Muscle of leg (tissue), 11 donors: ENCODE measurements around the gene CAMTA1. TPM values are rescaled to one million over a fixed set of nuclear protein-coding genes. Genes with fewer than 3 reads are reported as not detected.
A peak's percentile ranks its signal among the peaks of the same experiment; 100 is the strongest.

Experiments
- DNase-seq: peaks from one replicate; pipeline ENCODE4 v3.0.0; 2013
- H3K27ac ChIP-seq: one replicate; pipeline ENCODE4 v1.5.1; 2013; ENCODE audit warnings: mild to moderate bottlenecking, low read length, control low read depth
- H3K27me3 ChIP-seq: one replicate; pipeline ENCODE4 v1.6.1; 2013; ENCODE audit warnings: low read length; ENCODE audit not compliant: control insufficient read depth, insufficient read depth
- H3K36me3 ChIP-seq: one replicate; pipeline ENCODE4 v1.6.1; 2013; ENCODE audit warnings: low read length; ENCODE audit not compliant: control insufficient read depth, insufficient read depth
- H3K4me1 ChIP-seq: one replicate; pipeline ENCODE4 v1.6.1; 2013; ENCODE audit warnings: low read length; ENCODE audit not compliant: control insufficient read depth, insufficient read depth
- H3K4me3 ChIP-seq: one replicate; pipeline ENCODE4 v1.5.1; 2013; ENCODE audit warnings: low read length, control low read depth
- H3K9me3 ChIP-seq: replicated peaks from 2 replicates; pipeline ENCODE4 v1.6.1; 2013; ENCODE audit warnings: low read depth, low read length; ENCODE audit not compliant: control insufficient read depth
- WGBS: methylation state at CpG from one replicate; pipeline ENCODE4 v1.1.5; 2013; ENCODE audit warnings: missing lambda C conversion rate; ENCODE audit not compliant: insufficient coverage; 5-methylcytosine and 5-hydroxymethylcytosine counted together
- polyA plus RNA-seq, 8 donors: library from polyadenylated mRNA; unstranded; fragments of 120-200 nt; gene quantifications; one replicate each; pipeline versions ENCODE4 v1.2.1 to v1.2.3, GENCODE V29; 2013; ENCODE audit warnings: inconsistent platforms in 1 of 8, low replicate concordance in 1 of 8; ENCODE audit not compliant: insufficient read length in 8 of 8, insufficient read depth in 1 of 8
- total RNA-seq: library from RNA; stranded (reverse); fragments of 120-200 nt; gene quantifications from one replicate; pipeline ENCODE4 v1.2.4, GENCODE V29; 2013

CAMTA1 gene
- total and polyA plus RNA-seq, 9 donors = 36.4 to 56.4 (median 47.7) TPM

GRCh38 chr1:6857831-6858230 is 72.6 kb downstream of the CAMTA1 start:
- WGBS = no CpG with 5 or more reads among the region's 2 CpGs
- no peaks in the 10 kb centered on the region for H3K27me3 ChIP-seq
- H3K36me3 ChIP-seq = peaks cover 1% of the 10 kb centered on the region
- no peaks in the 10 kb centered on the region for H3K4me1 ChIP-seq
- no peak for DNase-seq
- no peak overlapping the region for H3K27ac ChIP-seq
- no peak overlapping the region for H3K4me3 ChIP-seq
- H3K9me3 ChIP-seq = no peaks in the 10 kb centered on the region

GRCh38 chr1:6858596-6858995 is 73.3 kb downstream of the CAMTA1 start:
- no peak overlapping the region for H3K4me3 ChIP-seq
- H3K4me1 ChIP-seq = no peaks in the 10 kb centered on the region
- H3K9me3 ChIP-seq = no peaks in the 10 kb centered on the region
- no peaks in the 10 kb centered on the region for H3K36me3 ChIP-seq
- H3K27me3 ChIP-seq = no peaks in the 10 kb centered on the region
- 100% methylated on average over 1 of the region's 3 CpGs for WGBS
- DNase-seq = no peak
- H3K27ac ChIP-seq = no peak overlapping the region

- H3K4me3 ChIP-seq = no peak overlapping the region
- peak; percentile 40 for DNase-seq
- no peaks in the 10 kb centered on the region for H3K27me3 ChIP-seq
- no peaks in the 10 kb centered on the region for H3K36me3 ChIP-seq
- no peaks in the 10 kb centered on the region for H3K9me3 ChIP-seq
- no peaks in the 10 kb centered on the region for H3K4me1 ChIP-seq
- 80% methylated on average over 1 of the region's 7 CpGs for WGBS
- H3K27ac ChIP-seq = no peak overlapping the region
Measured at GRCh38 chr1:6859415-6860343, 74.4 kb downstream of the CAMTA1 start.

- H3K4me3 ChIP-seq = no peak overlapping the region
- no peak overlapping the region for H3K27ac ChIP-seq
- no peaks in the 10 kb centered on the region for H3K9me3 ChIP-seq
- no CpG with 5 or more reads among the region's 6 CpGs for WGBS
- H3K4me1 ChIP-seq = no peaks in the 10 kb centered on the region
- H3K36me3 ChIP-seq = no peaks in the 10 kb centered on the region
- H3K27me3 ChIP-seq = no peaks in the 10 kb centered on the region
- no peak for DNase-seq
Measured at GRCh38 chr1:6860401-6860800, 75.1 kb downstream of the CAMTA1 start.

- Histone ChIP-seq H3K27ac (no peak overlapping the region), H3K4me1 (no peaks in the 10 kb centered on the region), H3K27me3 (no peaks in the 10 kb centered on the region), H3K4me3 (no peak overlapping the region), H3K9me3 (no peaks in the 10 kb centered on the region), H3K36me3 (no peaks in the 10 kb centered on the region)
- no peak for DNase-seq
- 100% methylated on average over 1 of the region's 12 CpGs for WGBS
Measured at GRCh38 chr1:6861075-6861724, 75.9 kb downstream of the CAMTA1 start.

GRCh38 chr1:6862906-6863305 is 77.7 kb downstream of the CAMTA1 start:
- 100% methylated on average over 1 of the region's 4 CpGs for WGBS

GRCh38 chr1:6864166-6864565 is 78.9 kb downstream of the CAMTA1 start:
- Histone ChIP-seq H3K4me3 (no peak overlapping the region), H3K27me3 (no peaks in the 10 kb centered on the region), H3K9me3 (no peaks in the 10 kb centered on the region), H3K4me1 (no peaks in the 10 kb centered on the region), H3K27ac (no peak overlapping the region), H3K36me3 (no peaks in the 10 kb centered on the region)
- 74% methylated on average over 5 of the region's 5 CpGs for WGBS
- no peak for DNase-seq

More at GRCh38 chr1:6862906-6863305, 77.7 kb downstream of the CAMTA1 start:
- DNase-seq = no peak
- Histone ChIP-seq H3K27me3 (no peaks in the 10 kb centered on the region), H3K4me3 (no peak overlapping the region), H3K9me3 (no peaks in the 10 kb centered on the region), H3K4me1 (no peaks in the 10 kb centered on the region), H3K27ac (no peak overlapping the region), H3K36me3 (no peaks in the 10 kb centered on the region)

- 86% methylated on average over 2 of the region's 7 CpGs for WGBS
- no peaks in the 10 kb centered on the region for H3K4me1 ChIP-seq
- H3K4me3 ChIP-seq = no peak overlapping the region
- no peaks in the 10 kb centered on the region for H3K27me3 ChIP-seq
- H3K27ac ChIP-seq = no peak overlapping the region
- no peaks in the 10 kb centered on the region for H3K36me3 ChIP-seq
- no peak for DNase-seq
- no peaks in the 10 kb centered on the region for H3K9me3 ChIP-seq
Measured at GRCh38 chr1:6866825-6867224, 81.6 kb downstream of the CAMTA1 start.

GRCh38 chr1:6867321-6867720 is 82.1 kb downstream of the CAMTA1 start:
- Histone ChIP-seq H3K9me3 (no peaks in the 10 kb centered on the region), H3K36me3 (no peaks in the 10 kb centered on the region), H3K27ac (no peak overlapping the region), H3K4me1 (no peaks in the 10 kb centered on the region), H3K27me3 (no peaks in the 10 kb centered on the region), H3K4me3 (no peak overlapping the region)
- WGBS = 90% methylated on average over 4 of the region's 5 CpGs
- DNase-seq = no peak
